Fibroblast of lung (primary cell): ENCODE data around the gene CDR2L. TPM values are rescaled to one million over a fixed set of nuclear protein-coding genes. Genes with fewer than 3 reads are reported as not detected.

ENCODE experiments used
- DNase-seq, 2 donors: peaks; one replicate each; pipeline versions ENCODE4 v3.0.0 to v3.0.0-alpha.2; 2010; ENCODE audit warnings: low read depth in 2 of 2
- H2AFZ ChIP-seq: 2 replicates; pipeline ENCODE4 v1.5.1; 2012; ENCODE audit warnings: low read length, control low read depth, inconsistent platforms
- H3K27ac ChIP-seq: 2 replicates; pipeline ENCODE4 v1.5.1; 2011; ENCODE audit warnings: low read length, control low read depth; ENCODE audit not compliant: insufficient read depth
- H3K27me3 ChIP-seq: 2 replicates; pipeline ENCODE4 v1.5.1; 2011; ENCODE audit warnings: mild to moderate bottlenecking, low read length; ENCODE audit not compliant: control insufficient read depth, insufficient read depth
- H3K36me3 ChIP-seq: 2 replicates; pipeline ENCODE4 v1.5.1; 2011; ENCODE audit warnings: low read length; ENCODE audit not compliant: control insufficient read depth, insufficient read depth
- H3K4me1 ChIP-seq: 2 replicates; pipeline ENCODE4 v1.5.1; 2011; ENCODE audit warnings: low read length; ENCODE audit not compliant: control insufficient read depth, insufficient read depth; ENCODE audit errors: extremely low read depth
- H3K4me2 ChIP-seq: 2 replicates; pipeline ENCODE4 v1.5.1; 2011; ENCODE audit warnings: low read length, control low read depth; ENCODE audit not compliant: insufficient read depth; ENCODE audit errors: extremely low read depth
- H3K4me3 ChIP-seq, 4 experiments: fragments of 200-600 bp in 1 of 4; sonication (generic) in 1 of 4; replicated peaks in 1 of 4; 2 replicates each; pipeline ENCODE4 v1.5.1; 2011 to 2016; ENCODE audit warnings: low read length in 4 of 4, low read depth in 3 of 4, mild to moderate bottlenecking in 3 of 4, control low read depth in 2 of 4, inconsistent platforms in 1 of 4, mixed read lengths in 1 of 4; ENCODE audit not compliant: insufficient read depth in 1 of 4; ENCODE audit errors: control extremely low read depth in 1 of 4
- H3K79me2 ChIP-seq: 2 replicates; pipeline ENCODE4 v1.5.1; 2012; ENCODE audit warnings: mild to moderate bottlenecking, low read length, inconsistent platforms; ENCODE audit not compliant: control insufficient read depth, insufficient read depth
- H3K9ac ChIP-seq: 2 replicates; pipeline ENCODE4 v1.5.1; 2011; ENCODE audit warnings: mild to moderate bottlenecking, low read length, control low read depth; ENCODE audit not compliant: insufficient read depth
- H3K9me3 ChIP-seq: 2 replicates; pipeline ENCODE4 v1.5.1; 2012; ENCODE audit warnings: low read depth, low read length; ENCODE audit not compliant: control insufficient read depth, insufficient read depth
- H4K20me1 ChIP-seq: 2 replicates; pipeline ENCODE4 v1.5.1; 2011; ENCODE audit warnings: low read length; ENCODE audit not compliant: control insufficient read depth, insufficient read depth; ENCODE audit errors: extremely low read depth
- CTCF ChIP-seq, 2 donors: IDR thresholded peaks in 1 of 2; conservative IDR thresholded peaks in 1 of 2; 1 replicate in 1 of 2; 2 replicates in 1 of 2; pipeline ENCODE4 v1.5.1; 2011 to 2012; ENCODE audit warnings: low read length in 2 of 2, control low read depth in 1 of 2, inconsistent platforms in 1 of 2, low read depth in 1 of 2, mild to moderate bottlenecking in 1 of 2
- EZH2 ChIP-seq: IDR thresholded peaks from 2 replicates; pipeline ENCODE4 v1.5.1; 2012; ENCODE audit warnings: low read length, control low read depth, mild to moderate bottlenecking; ENCODE audit errors: missing control alignments
- polyA plus RNA-seq, 2 donors: library from polyadenylated mRNA; depleted of rRNA in 1 of 2; stranded (reverse) in 1 of 2; unstranded in 1 of 2; fragments of >200 nt; gene quantifications; 2 replicates each; pipeline ENCODE4 v1.2.1, GENCODE V29; 2011 to 2012; ENCODE audit warnings: missing spikeins in 1 of 2
- total RNA-seq: library from RNA; depleted of rRNA; stranded (reverse); fragments of >200 nt; gene quantifications from 2 replicates; pipeline ENCODE4 v1.2.1, GENCODE V29; 2014

Gene CDR2L
- total and polyA plus RNA-seq, 2 donors (not counting 1 experiment from before 2014, with no cell fraction given), result 9.7 to 12.2 TPM

- H3K79me2 ChIP-seq, result no peaks in the 10 kb centered on the region
- DNase-seq, result peak; percentile 81 to 90
- H2AFZ ChIP-seq, result peak overlapping the region; percentile 94
- H3K9me3 ChIP-seq, result no peaks in the 10 kb centered on the region
- H3K9ac ChIP-seq, result peak overlapping the region; percentile 82
- H4K20me1 ChIP-seq, result no peaks in the 10 kb centered on the region
- H3K27ac ChIP-seq, result peak overlapping the region; percentile 96
- H3K27me3 ChIP-seq, result no peaks in the 10 kb centered on the region
- peaks cover 10% of the 10 kb centered on the region for H3K4me1 ChIP-seq
- H3K4me2 ChIP-seq, result peak overlapping the region; percentile 76
- TF ChIP-seq EZH2, result no peak
- TF ChIP-seq CTCF (conservative IDR thresholded peaks at IDR 0.05 in 1 of 2, IDR thresholded peaks at IDR 0.05 in 1 of 2; ENCODE audit: low read depth in 1 of 2, low read length in 2 of 2), result peak; percentile 7 to 14
- peaks cover 3% of the 10 kb centered on the region for H3K36me3 ChIP-seq
- peak overlapping the region; percentile 64 to 85 (median 74) for H3K4me3 ChIP-seq
These were observed 46.9 kb downstream of the CDR2L start for GRCh38 chr17:75034236-75034908.

GRCh38 chr17:75036643-75037268 lies 49.3 kb downstream of the CDR2L start:
- H3K4me2 ChIP-seq, result peak overlapping the region; percentile 51
- H3K79me2 ChIP-seq, result no peaks in the 10 kb centered on the region
- H3K36me3 ChIP-seq, result peaks cover 12% of the 10 kb centered on the region
- H2AFZ ChIP-seq, result peak overlapping the region; percentile 25
- peak overlapping the region; percentile 96 for H3K27ac ChIP-seq
- H3K27me3 ChIP-seq, result no peaks in the 10 kb centered on the region
- H4K20me1 ChIP-seq, result no peaks in the 10 kb centered on the region
- H3K9ac ChIP-seq, result no peak overlapping the region
- H3K4me3 ChIP-seq, result no peak overlapping the region
- TF ChIP-seq CTCF (conservative IDR thresholded peaks at IDR 0.05 in 1 of 2, IDR thresholded peaks at IDR 0.05 in 1 of 2; ENCODE audit: low read depth in 1 of 2, low read length in 2 of 2) (no peak), EZH2 (no peak)
- peak; percentile 71 to 95 for DNase-seq
- H3K9me3 ChIP-seq, result no peaks in the 10 kb centered on the region
- peaks cover 10% of the 10 kb centered on the region for H3K4me1 ChIP-seq

- peaks cover 13% of the 10 kb centered on the region for H3K36me3 ChIP-seq
- H4K20me1 ChIP-seq, result no peaks in the 10 kb centered on the region
- H3K9me3 ChIP-seq, result no peaks in the 10 kb centered on the region
- peaks cover 5% of the 10 kb centered on the region for H3K79me2 ChIP-seq
- no peaks in the 10 kb centered on the region for H3K27me3 ChIP-seq
- no peak for DNase-seq
- peaks cover 7% of the 10 kb centered on the region for H3K4me1 ChIP-seq
- H3K27ac ChIP-seq, result no peak overlapping the region
- no peak for TF ChIP-seq EZH2
- H2AFZ ChIP-seq, result no peak overlapping the region
- H3K4me3 ChIP-seq, result no peak overlapping the region
- no peak overlapping the region for H3K9ac ChIP-seq
- H3K4me2 ChIP-seq, result no peak overlapping the region
These were observed 51.8 kb downstream of the CDR2L start for GRCh38 chr17:75039238-75039637.
